Stimulated activated CD4-positive, alpha-beta T cell treated with anti-CD3 and anti-CD28 coated beads, Interleukin-2, amount 100 ng/mL, for 24 hours (primary cell): ENCODE data around the gene ATXN7L2.
"Not testable (repeated sequence)": the region's sequence is repeated elsewhere in the genome, so short reads cannot be mapped to it uniquely, and the experiment has no call there.

ENCODE experiments used
- DNase-seq, 2 donors: peaks; one replicate each; pipeline ENCODE4 v3.0.0-alpha.2; 2020

The ATXN7L2 gene

GRCh38 chr1:109483672-109484518, at the start of gene ATXN7L2:
TSS of gene ATXN7L2 (plus strand) at chr1:109483905. CDS start at chr1:109483954, 49 bp downstream.
- peak; percentile 89 for DNase-seq

GRCh38 chr1:109434484-109434883, 49.2 kb upstream of the ATXN7L2 start:
- DNase-seq, result no peak

GRCh38 chr1:109438798-109439297, 44.9 kb upstream of the ATXN7L2 start:
- DNase-seq, result no peak

GRCh38 chr1:109441069-109441468, 42.6 kb upstream of the ATXN7L2 start:
- no peak for DNase-seq

- no peak for DNase-seq
Observed at GRCh38 chr1:109443476-109443875, 40.2 kb upstream of the ATXN7L2 start.

- DNase-seq, result no peak
Observed at GRCh38 chr1:109444346-109444745, 39.4 kb upstream of the ATXN7L2 start.

GRCh38 chr1:109445949-109446695, 37.6 kb upstream of the ATXN7L2 start:
- DNase-seq, result not testable (repeated sequence)

GRCh38 chr1:109447524-109447923, 36.2 kb upstream of the ATXN7L2 start:
- DNase-seq, result no peak

- DNase-seq, result no peak
Observed at GRCh38 chr1:109454497-109455133, 29.1 kb upstream of the ATXN7L2 start.

- DNase-seq, result no peak
Observed at GRCh38 chr1:109457819-109458218, 25.9 kb upstream of the ATXN7L2 start.

- no peak for DNase-seq
Observed at GRCh38 chr1:109466125-109466451, 17.6 kb upstream of the ATXN7L2 start.

GRCh38 chr1:109466452-109467300, 17.0 kb upstream of the ATXN7L2 start, which contains the start of gene SYPL2:
TSS of gene SYPL2 (plus strand) at chr1:109466546. CDS start at chr1:109466844, 298 bp downstream.
- DNase-seq, result peak in 1 of 2 donors; percentile 46

GRCh38 chr1:109467301-109467777, 16.4 kb upstream of the ATXN7L2 start:
- DNase-seq, result no peak

GRCh38 chr1:109468061-109468460, 15.6 kb upstream of the ATXN7L2 start:
- no peak for DNase-seq

GRCh38 chr1:109468903-109469302, 14.8 kb upstream of the ATXN7L2 start:
- DNase-seq, result no peak

GRCh38 chr1:109470245-109470644, 13.5 kb upstream of the ATXN7L2 start:
- no peak for DNase-seq

GRCh38 chr1:109472779-109473178, 10.9 kb upstream of the ATXN7L2 start:
- no peak for DNase-seq

- DNase-seq, result not testable (repeated sequence)
Observed at GRCh38 chr1:109473284-109474057, 10.2 kb upstream of the ATXN7L2 start.

GRCh38 chr1:109474697-109475096, 9.0 kb upstream of the ATXN7L2 start:
- DNase-seq, result no peak

GRCh38 chr1:109475261-109475660, 8.4 kb upstream of the ATXN7L2 start:
- DNase-seq, result no peak

- DNase-seq, result no peak
Observed at GRCh38 chr1:109476825-109477224, 6.9 kb upstream of the ATXN7L2 start.
